CD4-positive, alpha-beta memory T cell (primary cell): ENCODE measurements around the gene SETBP1. TPM values are rescaled to one million over a fixed set of nuclear protein-coding genes. Genes with fewer than 3 reads are reported as not detected.

ENCODE experiments used
- CTCF ChIA-PET: fragments of 350-600 bp; sonication (Branson Sonifier 250); formaldehyde crosslinking; loops from one replicate; lab custom pipeline; 2021; ENCODE audit warnings: inconsistent platforms; ENCODE audit not compliant: partially characterized antibody; lab: Charles Lee
- POLR2A ChIA-PET: fragments of 350-600 bp; sonication (Branson Sonifier 250); formaldehyde crosslinking; loops from one replicate; lab custom pipeline; 2021; ENCODE audit not compliant: partially characterized antibody; lab: Charles Lee
- DNase-seq, 5 donors: peaks; one replicate each; pipeline versions ENCODE4 v3.0.0 to v3.0.0-alpha.2; 2020 to 2022; ENCODE audit warnings: mixed read lengths in 1 of 5
- H3K27ac ChIP-seq: one replicate; pipeline ENCODE4 v1.7.0; 2013; ENCODE audit warnings: low read depth, low read length
- H3K27me3 ChIP-seq: 2 replicates; pipeline ENCODE4 v1.7.0; 2013; ENCODE audit warnings: mild to moderate bottlenecking, low read length, moderate library complexity; ENCODE audit not compliant: insufficient read depth
- H3K36me3 ChIP-seq: 2 replicates; pipeline ENCODE4 v1.7.0; 2013; ENCODE audit warnings: mild to moderate bottlenecking, low read length, moderate library complexity; ENCODE audit not compliant: insufficient read depth
- H3K4me1 ChIP-seq: 2 replicates; pipeline ENCODE4 v1.7.0; 2013; ENCODE audit warnings: mild to moderate bottlenecking, low read length, moderate library complexity; ENCODE audit not compliant: insufficient read depth
- H3K4me3 ChIP-seq, 2 donors: one replicate each; pipeline ENCODE4 v1.7.0; 2013; ENCODE audit warnings: low read length in 2 of 2, mild to moderate bottlenecking in 1 of 2
- H3K9me3 ChIP-seq, 2 donors: one replicate each; pipeline ENCODE4 v1.7.0; 2013; ENCODE audit warnings: low read length in 2 of 2, control low read depth in 1 of 2; ENCODE audit not compliant: control insufficient read depth in 1 of 2
- H3K27ac Mint-ChIP-seq, 7 donors: one replicate each; pipeline ENCODE4 v1.8.0; 2020 to 2021; ENCODE audit warnings: mixed read lengths in 7 of 7, mild to moderate bottlenecking in 6 of 7, inconsistent platforms in 3 of 7, moderate library complexity in 3 of 7
- H3K27me3 Mint-ChIP-seq, 2 donors: one replicate each; pipeline ENCODE4 v1.8.0; 2020 to 2021; ENCODE audit warnings: mixed read lengths in 2 of 2
- H3K36me3 Mint-ChIP-seq, 2 donors: one replicate each; pipeline ENCODE4 v1.8.0; 2020 to 2021; ENCODE audit warnings: mixed read lengths in 2 of 2, inconsistent platforms in 1 of 2, mild to moderate bottlenecking in 1 of 2
- H3K4me1 Mint-ChIP-seq, 4 donors: one replicate each; pipeline ENCODE4 v1.8.0; 2020 to 2021; ENCODE audit warnings: mixed read lengths in 4 of 4, mild to moderate bottlenecking in 1 of 4
- H3K4me3 Mint-ChIP-seq, 8 donors: one replicate each; pipeline ENCODE4 v1.8.0; 2020 to 2021; ENCODE audit warnings: mixed read lengths in 8 of 8, mild to moderate bottlenecking in 7 of 8, moderate library complexity in 6 of 8, inconsistent platforms in 3 of 8
- H3K9me3 Mint-ChIP-seq, 8 donors: one replicate each; pipeline ENCODE4 v1.8.0; 2020 to 2021; ENCODE audit warnings: mixed read lengths in 8 of 8, mild to moderate bottlenecking in 5 of 8, inconsistent platforms in 3 of 8, moderate library complexity in 1 of 8
- intact Hi-C: fragments of 100-400 bp; cut with micrococcal nuclease; formaldehyde crosslinking; loops from one replicate; pipeline ENCODE4 v1.15.1; 2023
- polyA plus RNA-seq, 2 donors: library from polyadenylated mRNA; unstranded; fragments of 300-500 nt; fragmentation: Illumina TruSeq; gene quantifications; one replicate each; pipeline ENCODE4 v1.2.3, GENCODE V29; 2021
- total RNA-seq, 2 experiments: library from RNA; stranded (reverse); gene quantifications; one replicate each; pipeline ENCODE4 v1.2.3, GENCODE V29; 2021

SETBP1 gene
- total and polyA plus RNA-seq, 4 experiments from 2014 or later, result 0.03 to 0.21 (median 0.09) TPM; not detected in 1

GRCh38 chr18:44935455-44935854, 254.8 kb downstream of the SETBP1 start:
- H3K9me3 Mint-ChIP-seq, result peaks cover 0 to 26% (median 12%) of the 10 kb centered on the region in 8 donors
- peaks cover 9 to 17% of the 10 kb centered on the region in 2 donors for H3K27me3 Mint-ChIP-seq
- Histone ChIP-seq H3K9me3 (no peaks in the 10 kb centered on the region), H3K4me1 (no peaks in the 10 kb centered on the region), H3K27ac (no peak overlapping the region), H3K36me3 (no peaks in the 10 kb centered on the region), H3K27me3 (no peaks in the 10 kb centered on the region), H3K4me3 (no peak overlapping the region)
- H3K27ac Mint-ChIP-seq, result no peak overlapping the region
- ChIA-PET POLR2A (no interaction called here), CTCF (no interaction called here)
- intact Hi-C loops, result no loop called here
- no peaks in the 10 kb centered on the region for H3K36me3 Mint-ChIP-seq
- no peaks in the 10 kb centered on the region for H3K4me1 Mint-ChIP-seq
- DNase-seq, result no peak
- H3K4me3 Mint-ChIP-seq, result no peak overlapping the region

GRCh38 chr18:44936485-44936884, 255.8 kb downstream of the SETBP1 start:
- CTCF ChIA-PET, result no interaction called here
- no peak overlapping the region for H3K4me3 Mint-ChIP-seq
- H3K4me1 Mint-ChIP-seq, result peaks cover 0 to 1% (median 0%) of the 10 kb centered on the region in 4 donors
- Histone ChIP-seq H3K36me3 (no peaks in the 10 kb centered on the region), H3K4me1 (no peaks in the 10 kb centered on the region), H3K27me3 (no peaks in the 10 kb centered on the region), H3K9me3 (no peaks in the 10 kb centered on the region), H3K4me3 (no peak overlapping the region), H3K27ac (no peak overlapping the region)
- H3K9me3 Mint-ChIP-seq, result peaks cover 0 to 24% (median 12%) of the 10 kb centered on the region in 8 donors
- H3K36me3 Mint-ChIP-seq, result no peaks in the 10 kb centered on the region
- POLR2A ChIA-PET, result no interaction called here
- no peak for DNase-seq
- no peak overlapping the region for H3K27ac Mint-ChIP-seq
- intact Hi-C loops, result no loop called here
- peaks cover 8 to 17% of the 10 kb centered on the region in 2 donors for H3K27me3 Mint-ChIP-seq

- Mint-ChIP-seq H3K27me3 (peaks cover 4 to 14% of the 10 kb centered on the region in 2 donors), H3K9me3 (peaks cover 0 to 9% (median 5%) of the 10 kb centered on the region in 8 donors), H3K4me1 (peaks cover 0 to 1% (median 0%) of the 10 kb centered on the region in 4 donors), H3K27ac (no peak overlapping the region), H3K4me3 (no peak overlapping the region), H3K36me3 (no peaks in the 10 kb centered on the region)
- Histone ChIP-seq H3K27ac (no peak overlapping the region), H3K36me3 (no peaks in the 10 kb centered on the region), H3K27me3 (no peaks in the 10 kb centered on the region), H3K4me3 (no peak overlapping the region), H3K9me3 (no peaks in the 10 kb centered on the region), H3K4me1 (no peaks in the 10 kb centered on the region)
- ChIA-PET CTCF (no interaction called here), POLR2A (no interaction called here)
- intact Hi-C loops, result no loop called here
- no peak for DNase-seq
Observed at GRCh38 chr18:44937960-44938719, 257.5 kb downstream of the SETBP1 start.

- Histone ChIP-seq H3K4me1 (no peaks in the 10 kb centered on the region), H3K27me3 (no peaks in the 10 kb centered on the region), H3K27ac (no peak overlapping the region), H3K36me3 (no peaks in the 10 kb centered on the region), H3K9me3 (no peaks in the 10 kb centered on the region), H3K4me3 (no peak overlapping the region)
- Mint-ChIP-seq H3K27ac (no peak overlapping the region), H3K27me3 (peaks cover 5 to 14% of the 10 kb centered on the region in 2 donors), H3K4me1 (peaks cover 0 to 1% (median 0%) of the 10 kb centered on the region in 4 donors), H3K9me3 (peaks cover 0 to 6% (median 1%) of the 10 kb centered on the region in 8 donors), H3K36me3 (no peaks in the 10 kb centered on the region), H3K4me3 (no peak overlapping the region)
- no peak for DNase-seq
- CTCF ChIA-PET, result no interaction called here
- intact Hi-C loops, result no loop called here
- POLR2A ChIA-PET, result no interaction called here
Observed at GRCh38 chr18:44938720-44939665, 258.3 kb downstream of the SETBP1 start.

GRCh38 chr18:44941516-44941915, 260.8 kb downstream of the SETBP1 start:
- no peak for DNase-seq
- Histone ChIP-seq H3K27me3 (no peaks in the 10 kb centered on the region), H3K36me3 (no peaks in the 10 kb centered on the region), H3K27ac (no peak overlapping the region), H3K4me3 (no peak overlapping the region), H3K9me3 (no peaks in the 10 kb centered on the region), H3K4me1 (no peaks in the 10 kb centered on the region)
- ChIA-PET POLR2A (no interaction called here), CTCF (interaction anchor here (1.1 kb wide), 1 partner anchor 111 kb away, joined by 3 read pairs; no protein-coding TSS in a partner anchor)
- Mint-ChIP-seq H3K9me3 (peaks cover 0 to 2% (median 0%) of the 10 kb centered on the region in 8 donors), H3K4me3 (no peak overlapping the region), H3K27me3 (peaks cover 4 to 8% of the 10 kb centered on the region in 2 donors), H3K4me1 (peaks cover 0 to 1% (median 0%) of the 10 kb centered on the region in 4 donors), H3K27ac (no peak overlapping the region), H3K36me3 (no peaks in the 10 kb centered on the region)
- intact Hi-C loops, result no loop called here

GRCh38 chr18:44942073-44942472, 261.4 kb downstream of the SETBP1 start:
- Histone ChIP-seq H3K27me3 (no peaks in the 10 kb centered on the region), H3K4me1 (no peaks in the 10 kb centered on the region), H3K4me3 (no peak overlapping the region), H3K36me3 (no peaks in the 10 kb centered on the region), H3K27ac (no peak overlapping the region), H3K9me3 (no peaks in the 10 kb centered on the region)
- no peak overlapping the region for H3K27ac Mint-ChIP-seq
- H3K4me3 Mint-ChIP-seq, result no peak overlapping the region
- peaks cover 0 to 1% (median 0%) of the 10 kb centered on the region in 4 donors for H3K4me1 Mint-ChIP-seq
- H3K9me3 Mint-ChIP-seq, result peaks cover 0 to 2% (median 0%) of the 10 kb centered on the region in 8 donors
- CTCF ChIA-PET, result interaction anchor here (0.8 to 1.1 kb wide), 2 partner anchors 27 to 111 kb away, joined by 3 to 4 read pairs; no protein-coding TSS in a partner anchor
- H3K36me3 Mint-ChIP-seq, result no peaks in the 10 kb centered on the region
- POLR2A ChIA-PET, result no interaction called here
- no peak for DNase-seq
- H3K27me3 Mint-ChIP-seq, result peaks cover 4 to 8% of the 10 kb centered on the region in 2 donors
- intact Hi-C loops, result no loop called here

GRCh38 chr18:44943311-44943881, 262.7 kb downstream of the SETBP1 start:
- intact Hi-C loops, result no loop called here
- ChIA-PET POLR2A (no interaction called here), CTCF (no interaction called here)
- H3K4me1 ChIP-seq, result no peaks in the 10 kb centered on the region
- H3K4me1 Mint-ChIP-seq, result peaks cover 0 to 1% (median 0%) of the 10 kb centered on the region in 4 donors
- H3K9me3 ChIP-seq, result no peaks in the 10 kb centered on the region
- no peak overlapping the region for H3K27ac Mint-ChIP-seq
- H3K4me3 Mint-ChIP-seq, result no peak overlapping the region
- no peaks in the 10 kb centered on the region for H3K9me3 Mint-ChIP-seq
- no peak overlapping the region for H3K27ac ChIP-seq
- H3K27me3 ChIP-seq, result no peaks in the 10 kb centered on the region
- no peaks in the 10 kb centered on the region for H3K36me3 Mint-ChIP-seq
- no peaks in the 10 kb centered on the region for H3K36me3 ChIP-seq
- H3K4me3 ChIP-seq, result no peak overlapping the region
- H3K27me3 Mint-ChIP-seq, result peaks cover 3 to 5% of the 10 kb centered on the region in 2 donors
- no peak for DNase-seq
